Activated B cell treated with CpG ODN at 0.5 μM for 24 hours (primary cell): ENCODE measurements around the gene ROCK2. TPM values are rescaled to one million over a fixed set of nuclear protein-coding genes. Genes with fewer than 3 reads are reported as not detected.

ENCODE experiments used
- ATAC-seq: fragments of 200-7000 bp; cut with Tn5 transposase; one replicate; pipeline ENCODE4 v1.10.0; 2021; ENCODE audit warnings: low read depth, mild to moderate bottlenecking, moderate library complexity
- CTCF ChIA-PET: fragments of 350-600 bp; sonication (Branson Sonifier 250); formaldehyde crosslinking; loops from one replicate; lab custom pipeline; 2021; ENCODE audit warnings: antibody characterized with exemption; lab: Charles Lee
- POLR2A ChIA-PET: fragments of 350-600 bp; sonication (Branson Sonifier 250); formaldehyde crosslinking; loops from one replicate; lab custom pipeline; 2021; ENCODE audit warnings: antibody characterized with exemption; lab: Charles Lee
- DNase-seq: peaks from one replicate; pipeline ENCODE4 v3.0.0; 2022
- H3K27ac Mint-ChIP-seq: one replicate; pipeline ENCODE4 v1.8.0; 2020; ENCODE audit warnings: mixed read lengths
- H3K27me3 Mint-ChIP-seq: one replicate; pipeline ENCODE4 v1.8.0; 2021; ENCODE audit warnings: mixed read lengths
- H3K36me3 Mint-ChIP-seq: one replicate; pipeline ENCODE4 v1.8.0; 2021; ENCODE audit warnings: low read depth, mixed read lengths
- H3K4me1 Mint-ChIP-seq: one replicate; pipeline ENCODE4 v1.8.0; 2021; ENCODE audit warnings: mixed read lengths
- H3K4me3 Mint-ChIP-seq: one replicate; pipeline ENCODE4 v1.8.0; 2020; ENCODE audit warnings: mild to moderate bottlenecking, mixed read lengths
- H3K9me3 Mint-ChIP-seq: one replicate; pipeline ENCODE4 v1.8.0; 2020; ENCODE audit warnings: mixed read lengths
- intact Hi-C: fragments of 100-400 bp; cut with micrococcal nuclease; formaldehyde crosslinking; loops from one replicate; pipeline ENCODE4 v1.15.1; 2024
- total RNA-seq: library from RNA; stranded (reverse); gene quantifications from 2 replicates; pipeline ENCODE4 v1.2.3, GENCODE V29; 2022
- TF ChIP-seq, protein P1 (sequence below): fragments of 200-600 bp; IDR thresholded peaks from one replicate; pipeline ENCODE4 v1.8.0; 2022; ENCODE audit warnings: antibody characterized with exemption, mild to moderate bottlenecking

Gene ROCK2
- total RNA-seq, 1 donor from 2014 or later, result 18.8 TPM

DNA sequence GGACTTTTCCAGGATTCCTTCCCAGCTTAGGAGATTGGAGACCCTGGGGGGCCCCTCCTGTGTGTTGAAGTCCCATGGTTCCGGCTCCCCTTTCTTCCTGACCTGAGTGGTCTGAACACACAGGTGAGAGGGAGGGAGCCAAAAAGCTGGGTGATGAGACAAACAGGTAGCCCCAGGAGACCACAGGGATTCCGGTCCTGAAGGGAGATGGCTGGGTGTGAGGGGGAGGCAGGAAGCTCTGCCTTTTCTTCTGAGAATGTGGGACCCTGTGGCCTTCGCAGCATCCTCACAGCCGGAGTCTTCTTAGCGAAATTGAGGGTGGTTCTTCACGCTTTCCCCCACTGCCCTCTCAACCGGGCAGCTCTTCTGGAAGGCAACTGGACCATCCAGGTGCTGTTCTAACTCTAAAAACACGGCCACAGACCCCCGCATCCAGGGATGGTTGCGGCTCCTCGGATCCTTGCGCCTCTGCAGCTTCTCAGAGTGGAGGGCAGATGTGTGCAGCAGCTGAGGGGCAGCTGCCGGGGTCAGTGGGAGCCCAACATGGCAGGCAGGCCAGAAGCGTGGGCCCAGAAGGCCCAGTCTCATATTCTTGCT is 184.8 kb downstream of the ROCK2 start:
- H3K9me3 Mint-ChIP-seq, result no peaks in the 10 kb centered on the region
- POLR2A ChIA-PET, result no interaction called here
- no peaks in the 10 kb centered on the region for H3K27me3 Mint-ChIP-seq
- CTCF ChIA-PET, result no interaction called here
- DNase-seq (no peak), ATAC-seq (no peak)
- peaks cover 23% of the 10 kb centered on the region for H3K4me1 Mint-ChIP-seq
- TF ChIP-seq, protein P1, sequence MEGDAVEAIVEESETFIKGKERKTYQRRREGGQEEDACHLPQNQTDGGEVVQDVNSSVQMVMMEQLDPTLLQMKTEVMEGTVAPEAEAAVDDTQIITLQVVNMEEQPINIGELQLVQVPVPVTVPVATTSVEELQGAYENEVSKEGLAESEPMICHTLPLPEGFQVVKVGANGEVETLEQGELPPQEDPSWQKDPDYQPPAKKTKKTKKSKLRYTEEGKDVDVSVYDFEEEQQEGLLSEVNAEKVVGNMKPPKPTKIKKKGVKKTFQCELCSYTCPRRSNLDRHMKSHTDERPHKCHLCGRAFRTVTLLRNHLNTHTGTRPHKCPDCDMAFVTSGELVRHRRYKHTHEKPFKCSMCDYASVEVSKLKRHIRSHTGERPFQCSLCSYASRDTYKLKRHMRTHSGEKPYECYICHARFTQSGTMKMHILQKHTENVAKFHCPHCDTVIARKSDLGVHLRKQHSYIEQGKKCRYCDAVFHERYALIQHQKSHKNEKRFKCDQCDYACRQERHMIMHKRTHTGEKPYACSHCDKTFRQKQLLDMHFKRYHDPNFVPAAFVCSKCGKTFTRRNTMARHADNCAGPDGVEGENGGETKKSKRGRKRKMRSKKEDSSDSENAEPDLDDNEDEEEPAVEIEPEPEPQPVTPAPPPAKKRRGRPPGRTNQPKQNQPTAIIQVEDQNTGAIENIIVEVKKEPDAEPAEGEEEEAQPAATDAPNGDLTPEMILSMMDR, result no peak
- no peak overlapping the region for H3K4me3 Mint-ChIP-seq
- H3K27ac Mint-ChIP-seq, result no peak overlapping the region
- H3K36me3 Mint-ChIP-seq, result peaks cover 13% of the 10 kb centered on the region
- intact Hi-C loops, result loop anchor here (10.0 kb wide), 1 partner anchor 1555 kb away; the partner anchor contains the start of gene TRIB2

DNA sequence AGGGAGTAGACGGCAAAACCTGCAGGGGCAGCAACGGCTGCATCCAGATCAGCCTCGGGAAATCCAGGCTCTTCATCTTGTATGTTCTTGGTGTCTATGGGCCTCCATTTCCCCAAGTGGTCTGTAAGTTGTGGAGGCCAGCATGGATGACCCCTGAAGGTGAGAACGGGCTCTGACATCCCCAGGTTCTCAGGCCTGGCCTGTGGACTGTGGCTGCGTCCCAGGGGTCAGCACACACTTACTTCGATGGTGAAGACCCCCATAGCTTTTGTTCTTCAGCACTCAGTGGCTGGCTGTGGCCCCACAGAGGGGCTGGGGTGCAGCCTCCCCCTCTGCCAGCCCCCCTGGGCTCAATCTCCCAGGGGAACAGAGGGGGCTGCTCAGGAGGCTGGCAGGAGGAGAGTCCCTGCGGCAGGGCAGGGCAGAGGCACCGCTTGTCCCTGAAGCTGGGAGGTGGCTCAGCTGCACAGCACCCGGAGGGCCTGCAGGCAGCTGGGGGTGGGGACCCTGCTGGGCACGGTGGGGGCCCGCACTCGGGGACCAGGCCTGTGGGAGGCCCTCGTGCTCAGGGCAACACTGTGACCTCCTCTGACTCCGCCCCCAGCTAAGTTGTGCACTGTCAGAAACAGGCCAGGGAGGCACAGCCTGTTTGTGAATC is 185.4 kb downstream of the ROCK2 start:
- intact Hi-C loops, result loop anchor here (10.0 kb wide), 1 partner anchor 1556 kb away; the partner anchor contains the start of gene TRIB2
- POLR2A ChIA-PET, result no interaction called here
- no peaks in the 10 kb centered on the region for H3K27me3 Mint-ChIP-seq

DNA sequence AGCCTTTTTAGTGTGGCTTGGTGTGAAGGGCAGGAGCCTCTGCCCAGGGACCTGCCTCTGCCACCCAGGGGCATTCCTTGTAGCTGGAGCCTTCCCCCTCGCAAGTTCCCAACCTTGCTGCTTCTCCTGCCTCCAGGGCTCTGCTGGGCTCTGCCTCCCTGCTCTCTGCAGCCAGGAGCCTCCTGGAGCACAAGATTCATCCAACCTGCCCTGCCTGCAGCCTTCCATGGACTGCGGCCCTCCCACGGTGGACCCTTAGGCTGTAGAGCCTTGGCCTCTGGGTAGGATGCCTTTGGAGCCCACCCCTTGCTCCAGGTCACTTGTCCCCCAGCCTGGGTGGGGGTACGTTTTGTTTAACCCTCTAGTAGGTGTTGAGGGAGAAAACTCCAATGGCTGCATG is 186.7 kb downstream of the ROCK2 start:
- intact Hi-C loops, result loop anchor here (10.0 kb wide), 1 partner anchor 1557 kb away; the partner anchor contains the start of gene TRIB2
- Mint-ChIP-seq H3K4me1 (peaks cover 30% of the 10 kb centered on the region), H3K36me3 (peaks cover 4% of the 10 kb centered on the region), H3K9me3 (no peaks in the 10 kb centered on the region), H3K4me3 (no peak overlapping the region), H3K27me3 (no peaks in the 10 kb centered on the region), H3K27ac (no peak overlapping the region)
- ChIA-PET CTCF (no interaction called here), POLR2A (no interaction called here)
- TF ChIP-seq, protein P1, result no peak
- DNase-seq, result no peak
- no peak for ATAC-seq

More for the DNA sequence above, 185.4 kb downstream of the ROCK2 start:
- no peak for DNase-seq
- Mint-ChIP-seq H3K27ac (no peak overlapping the region), H3K4me1 (peaks cover 29% of the 10 kb centered on the region), H3K36me3 (peaks cover 12% of the 10 kb centered on the region), H3K4me3 (no peak overlapping the region), H3K9me3 (no peaks in the 10 kb centered on the region)
- TF ChIP-seq, protein P1, result no peak
- CTCF ChIA-PET, result no interaction called here
- ATAC-seq, result no peak

DNA sequence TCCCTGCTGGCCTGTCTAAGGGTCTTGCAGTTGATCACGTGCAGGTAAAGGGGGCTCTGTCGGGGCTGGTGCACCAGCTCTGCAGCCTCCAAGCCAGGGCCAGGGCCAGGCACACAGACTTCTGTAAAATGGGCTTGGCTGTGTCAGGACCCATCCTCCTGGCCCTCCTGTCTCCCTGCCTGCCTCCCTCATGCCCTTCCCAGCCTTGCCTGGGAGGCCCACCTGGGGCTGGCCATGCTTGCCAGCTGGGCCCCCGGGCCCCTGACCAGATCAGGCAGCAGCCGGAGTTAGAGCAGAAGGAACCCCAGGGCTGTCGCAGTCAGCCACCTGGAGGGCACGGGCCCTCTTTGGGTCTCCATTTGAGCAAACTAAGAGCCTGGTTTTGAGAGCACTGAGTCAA is 187.1 kb downstream of the ROCK2 start:
- intact Hi-C loops, result loop anchor here (10.0 kb wide), 1 partner anchor 1558 kb away; the partner anchor contains the start of gene TRIB2
- ChIA-PET CTCF (no interaction called here), POLR2A (no interaction called here)
- Mint-ChIP-seq H3K4me1 (peaks cover 30% of the 10 kb centered on the region), H3K27me3 (no peaks in the 10 kb centered on the region), H3K27ac (no peak overlapping the region), H3K9me3 (no peaks in the 10 kb centered on the region), H3K36me3 (peaks cover 4% of the 10 kb centered on the region), H3K4me3 (no peak overlapping the region)
- DNase-seq, result no peak
- no peak for ATAC-seq
- TF ChIP-seq, protein P1, result no peak

DNA sequence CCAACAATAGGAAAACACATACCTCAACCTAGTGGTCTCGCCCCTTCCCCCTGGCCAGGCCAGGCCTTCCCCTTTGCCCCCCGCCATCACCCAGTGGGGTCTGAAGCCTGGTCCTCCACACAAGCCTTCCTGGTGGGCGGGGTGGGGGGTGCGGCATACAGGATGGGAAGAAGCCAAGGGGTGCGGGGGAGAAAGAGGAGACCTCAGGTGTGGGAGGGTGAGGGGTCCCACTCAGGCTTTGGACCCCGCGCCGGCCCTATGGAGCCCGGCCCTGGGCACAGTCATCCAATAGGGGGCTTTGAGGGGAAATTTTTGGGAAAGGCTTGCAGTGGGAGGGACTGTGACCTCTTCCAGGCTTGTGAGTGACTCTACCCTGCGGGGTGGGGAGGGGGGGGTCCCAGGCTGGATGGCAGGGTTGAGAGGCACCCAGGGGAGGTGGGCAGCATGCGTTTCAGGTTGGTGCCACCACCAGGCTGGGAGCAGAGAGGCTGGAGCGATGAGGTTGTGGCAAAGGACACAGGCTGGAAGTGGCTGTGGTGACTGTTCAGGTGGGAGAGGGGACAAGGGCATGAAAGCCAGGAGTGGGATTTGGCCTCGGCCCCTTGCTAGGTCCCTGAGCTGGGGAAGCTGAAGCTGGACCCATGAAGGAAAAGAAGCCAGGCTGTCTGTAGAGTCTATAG is 187.9 kb downstream of the ROCK2 start:
- Mint-ChIP-seq H3K4me3 (peak overlapping the region; percentile 36), H3K4me1 (peaks cover 30% of the 10 kb centered on the region), H3K27me3 (no peaks in the 10 kb centered on the region), H3K27ac (no peak overlapping the region), H3K36me3 (peaks cover 4% of the 10 kb centered on the region), H3K9me3 (no peaks in the 10 kb centered on the region)
- ATAC-seq, result no peak
- ChIA-PET POLR2A (no interaction called here), CTCF (interaction anchor here (1.5 kb wide), 1 partner anchor 25 kb away, joined by 4 read pairs; no protein-coding TSS in a partner anchor)
- no peak for DNase-seq
- intact Hi-C loops, result loop anchor here (10.0 kb wide), 1 partner anchor 1558 kb away; the partner anchor contains the start of gene TRIB2
- TF ChIP-seq, protein P1, result no peak
